ENCODE results near the gene GALNT16.

GALNT16 gene

DNA sequence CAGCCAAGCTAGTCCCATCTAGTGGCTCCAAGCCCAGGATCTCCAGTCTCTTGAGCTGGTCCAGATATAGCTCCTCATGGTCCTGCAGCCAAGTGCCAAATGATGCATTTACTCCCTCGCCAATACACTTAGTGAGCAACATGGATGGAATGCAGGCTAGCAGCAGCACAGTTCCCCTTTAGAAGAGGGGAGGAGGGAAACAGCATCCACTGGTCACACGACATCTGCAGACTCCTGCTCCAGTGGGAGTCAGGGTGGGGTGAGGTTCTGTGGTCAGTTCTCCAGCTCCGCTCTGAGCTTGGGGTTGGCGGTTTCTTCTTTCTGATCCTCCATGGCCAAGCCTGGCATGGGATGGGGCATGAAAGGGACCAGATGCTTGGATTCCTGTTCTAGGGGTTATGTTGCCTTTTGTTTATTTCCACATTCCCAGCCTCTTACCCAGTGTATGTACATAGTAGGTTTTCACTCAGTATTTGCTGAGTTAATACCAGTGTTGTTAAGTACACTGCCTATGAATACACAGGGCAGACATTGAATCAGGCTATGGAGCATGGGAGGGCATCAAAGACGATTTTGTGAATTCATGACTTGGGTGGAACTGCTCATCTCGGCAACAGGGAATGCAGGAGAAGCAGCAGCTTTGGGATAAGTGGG is 57.3 kb downstream of the GALNT16 start:
- DNase-seq (ENCODE audit: low spot score), result no peak

- no peak for DNase-seq (ENCODE audit: low spot score)
Measured at GRCh38 chr14:69317780-69318179, 57.8 kb downstream of the GALNT16 start.

DNA sequence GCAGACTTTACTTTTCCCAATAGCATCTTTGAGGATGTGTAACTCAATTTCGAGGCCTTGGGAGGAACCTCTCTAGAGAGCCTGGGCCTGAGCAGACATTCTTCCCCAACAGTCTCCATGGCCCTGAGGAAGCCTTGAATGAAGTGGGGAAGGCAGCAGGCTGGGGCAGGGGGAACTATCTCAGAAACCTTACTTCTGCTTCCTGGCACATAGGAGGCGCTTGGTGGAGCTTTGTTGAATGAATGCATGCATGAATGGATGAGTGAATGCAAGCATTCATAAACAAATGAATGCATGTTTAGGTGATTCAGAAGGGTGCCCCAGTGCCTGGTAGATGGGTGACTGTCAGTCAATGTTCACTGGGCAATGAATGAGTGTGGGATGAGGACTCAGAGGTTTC is 58.3 kb downstream of the GALNT16 start:
- DNase-seq (ENCODE audit: low spot score), result no peak

- DNase-seq (ENCODE audit: low spot score), result no peak
Measured at GRCh38 chr14:69318901-69319475, 59.0 kb downstream of the GALNT16 start.

DNA sequence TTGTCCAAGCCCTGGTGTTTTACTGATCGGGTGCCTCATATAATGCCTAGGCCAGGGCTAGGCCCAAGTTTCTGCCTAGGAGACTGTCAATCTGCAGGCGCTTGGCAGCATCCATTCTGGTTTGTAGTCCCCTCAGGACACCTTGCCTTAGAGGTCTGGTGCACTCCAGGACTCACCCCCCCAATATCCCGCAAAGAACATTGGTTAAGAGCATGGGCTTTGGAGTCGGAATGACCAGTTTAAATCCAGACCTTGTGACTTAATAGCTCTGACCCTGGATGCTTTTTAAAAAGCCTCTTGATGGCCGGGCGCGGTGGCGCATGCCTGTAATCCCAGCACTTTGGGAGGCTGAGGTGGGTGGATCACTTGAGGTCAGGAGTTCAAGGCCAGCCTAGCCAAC is 60.0 kb downstream of the GALNT16 start:
- no peak for DNase-seq (ENCODE audit: low spot score)

GRCh38 chr14:69320581-69321365 is 60.8 kb downstream of the GALNT16 start:
- no peak for DNase-seq (ENCODE audit: low spot score)

GRCh38 chr14:69321601-69322330 is 61.8 kb downstream of the GALNT16 start:
- DNase-seq (ENCODE audit: low spot score), result no peak

DNA sequence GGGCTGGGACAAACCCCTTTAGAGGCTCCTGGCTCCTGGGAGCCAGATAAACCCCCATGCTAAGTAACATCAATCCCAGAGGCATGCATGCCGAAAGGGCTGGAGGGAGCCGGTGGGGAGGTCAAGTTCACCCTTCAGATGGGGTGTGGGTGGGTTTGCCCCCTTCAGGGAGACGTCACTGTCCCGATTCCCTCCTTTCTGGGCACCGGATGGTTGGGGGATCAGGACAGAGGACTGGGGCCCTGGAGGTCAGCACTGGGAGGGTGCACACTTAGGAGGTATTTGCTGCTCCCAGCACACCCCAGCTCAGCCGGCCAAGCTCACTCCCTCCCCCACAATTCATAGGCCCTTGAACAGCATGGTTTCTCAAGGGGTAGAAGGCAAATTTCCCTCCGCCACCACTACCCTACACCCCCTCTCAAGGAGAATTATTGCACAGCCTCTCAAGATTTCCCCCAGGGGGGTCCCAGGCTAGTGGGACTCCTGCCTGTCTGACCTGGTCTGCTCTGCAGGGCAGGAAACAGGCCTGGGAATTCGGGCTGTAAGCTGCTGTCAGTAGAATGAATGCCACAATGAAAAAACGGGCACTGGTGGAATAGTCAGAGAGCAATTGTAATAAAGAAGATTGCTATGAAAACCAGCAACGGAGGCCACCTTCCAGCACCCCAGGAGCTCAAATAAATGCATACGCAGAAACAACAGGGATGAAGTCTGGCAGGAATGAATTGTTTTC is 63.5 kb downstream of the GALNT16 start:
- no peak for DNase-seq (ENCODE audit: low spot score)

DNA sequence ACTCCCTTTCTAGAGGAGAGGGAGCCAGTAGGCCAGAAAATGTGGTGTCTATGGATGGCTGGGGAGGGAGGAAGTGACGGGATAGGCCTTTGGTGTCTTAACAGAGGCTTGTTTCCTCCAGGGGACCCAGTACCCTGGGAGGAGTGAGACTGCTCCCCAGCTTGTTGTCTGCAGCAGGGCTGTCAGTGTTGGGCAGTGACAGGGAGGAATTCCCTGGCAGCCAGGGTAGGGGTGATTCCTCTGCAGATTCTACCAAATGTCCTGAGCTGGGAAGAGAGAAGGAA is 64.0 kb downstream of the GALNT16 start:
- DNase-seq (ENCODE audit: low spot score), result no peak

DNA sequence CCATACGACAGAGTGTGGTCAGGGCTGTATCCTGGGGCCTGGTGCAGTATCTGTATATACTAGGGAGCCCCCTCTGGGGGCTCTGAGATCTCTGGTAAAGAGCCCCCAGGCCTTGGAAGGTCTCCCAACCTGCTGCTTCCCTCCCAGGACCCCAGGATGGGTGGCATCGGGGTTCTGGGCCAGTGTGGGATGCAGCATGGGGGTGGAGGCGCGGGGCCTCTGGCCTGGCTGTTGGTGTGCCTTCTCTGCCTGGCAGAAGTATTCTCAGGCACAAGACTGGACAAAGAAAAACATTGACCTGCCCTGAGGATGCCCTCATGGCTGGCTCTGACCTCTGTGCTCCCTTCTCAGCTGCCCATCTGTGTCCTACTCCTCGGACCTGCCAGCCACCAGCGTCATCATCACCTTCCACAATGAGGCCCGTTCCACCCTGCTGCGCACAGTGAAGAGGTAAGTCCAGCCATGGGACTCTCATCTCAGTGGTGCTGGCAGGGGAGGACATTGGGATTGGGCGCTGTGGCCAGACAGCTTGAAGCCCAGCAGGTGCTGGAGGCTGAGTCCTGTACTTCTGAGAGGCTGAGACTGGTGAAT is 64.5 kb downstream of the GALNT16 start:
- DNase-seq (ENCODE audit: low spot score), result no peak

DNA sequence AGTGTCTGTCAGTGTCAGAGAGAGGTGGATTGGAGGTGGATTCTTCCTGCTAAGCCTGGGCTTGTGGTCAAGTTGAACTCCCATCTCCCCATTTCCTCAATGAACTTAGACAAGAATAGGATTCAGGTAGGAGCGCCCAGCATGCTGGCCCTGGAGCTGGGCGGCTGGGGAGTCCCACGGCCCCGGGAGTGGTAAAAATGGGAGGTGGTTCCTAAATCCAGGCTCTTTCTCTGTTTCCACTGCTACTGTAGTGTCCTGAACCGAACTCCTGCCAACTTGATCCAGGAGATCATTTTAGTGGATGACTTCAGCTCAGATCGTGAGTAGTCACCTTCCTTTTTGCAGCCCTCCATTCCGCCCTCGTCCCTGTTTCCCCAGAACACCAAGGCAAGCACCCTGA is 65.1 kb downstream of the GALNT16 start:
- DNase-seq (ENCODE audit: low spot score), result no peak

- DNase-seq (ENCODE audit: low spot score), result no peak
Measured at GRCh38 chr14:69325646-69326265, 65.8 kb downstream of the GALNT16 start.

GRCh38 chr14:69326611-69327010 is 66.7 kb downstream of the GALNT16 start:
- no peak for DNase-seq (ENCODE audit: low spot score)

GRCh38 chr14:69327507-69327906 is 67.5 kb downstream of the GALNT16 start:
- DNase-seq (ENCODE audit: low spot score), result no peak

DNA sequence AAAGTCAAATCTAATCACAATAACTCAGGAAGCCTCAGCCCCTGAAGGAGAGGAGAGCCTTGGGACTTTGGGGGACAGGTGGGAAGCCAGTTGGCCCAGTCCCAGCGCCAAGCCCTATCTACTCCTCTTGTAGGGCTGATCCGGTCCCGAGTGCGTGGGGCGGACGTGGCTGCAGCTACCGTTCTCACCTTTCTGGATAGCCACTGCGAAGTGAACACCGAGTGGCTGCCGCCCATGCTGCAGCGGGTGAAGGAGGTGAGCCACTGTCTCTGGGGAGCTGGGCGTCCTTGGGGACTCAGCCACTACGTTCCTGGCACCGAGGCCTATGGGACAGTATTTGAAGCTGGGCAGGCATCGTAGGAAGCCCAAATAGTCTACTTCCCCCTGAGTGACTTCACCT is 68.4 kb downstream of the GALNT16 start:
- DNase-seq (ENCODE audit: low spot score), result no peak

GRCh38 chr14:69328765-69329164 is 68.8 kb downstream of the GALNT16 start:
- DNase-seq (ENCODE audit: low spot score), result no peak

- no peak for DNase-seq (ENCODE audit: low spot score)
Measured at GRCh38 chr14:69331206-69331605, 71.2 kb downstream of the GALNT16 start.

- DNase-seq (ENCODE audit: low spot score), result no peak
Measured at GRCh38 chr14:69332782-69333395, 72.9 kb downstream of the GALNT16 start.

GRCh38 chr14:69333791-69334337 is 73.9 kb downstream of the GALNT16 start:
- DNase-seq (ENCODE audit: low spot score), result no peak

GRCh38 chr14:69334576-69334975 is 74.6 kb downstream of the GALNT16 start:
- DNase-seq (ENCODE audit: low spot score), result no peak

- no peak for DNase-seq (ENCODE audit: low spot score)
Measured at GRCh38 chr14:69335371-69335771, 75.4 kb downstream of the GALNT16 start.
